Neural crest cell (in vitro differentiated cells): Measurements from ENCODE around the gene ALDH9A1. TPM values are rescaled to one million over a fixed set of nuclear protein-coding genes. Genes with fewer than 3 reads are reported as not detected.
"Not testable (repeated sequence)": the region's sequence is repeated elsewhere in the genome, so short reads cannot be mapped to it uniquely, and the experiment has no call there.

Source experiments
- DNase-seq: peaks from one replicate; pipeline ENCODE4 v3.0.0; 2021; ENCODE audit warnings: low read depth, mixed read lengths, low spot score
- H3K27ac Mint-ChIP-seq: one replicate; pipeline ENCODE4 v1.8.0; 2021; ENCODE audit warnings: mild to moderate bottlenecking, mixed read lengths; ENCODE audit not compliant: unreplicated experiment
- H3K27me3 Mint-ChIP-seq: 2 replicates; pipeline ENCODE4 v1.8.0; 2021; ENCODE audit warnings: low read depth, mild to moderate bottlenecking, mixed read lengths
- H3K36me3 Mint-ChIP-seq: 2 replicates; pipeline ENCODE4 v1.8.0; 2021; ENCODE audit warnings: low read depth, mild to moderate bottlenecking, mixed read lengths
- H3K4me1 Mint-ChIP-seq: 2 replicates; pipeline ENCODE4 v1.8.0; 2021; ENCODE audit warnings: mixed read lengths
- H3K4me3 Mint-ChIP-seq: one replicate; pipeline ENCODE4 v1.8.0; 2021; ENCODE audit warnings: mild to moderate bottlenecking, mixed read lengths
- H3K9me3 Mint-ChIP-seq: 2 replicates; pipeline ENCODE4 v1.8.0; 2021; ENCODE audit warnings: mixed read lengths
- CTCF ChIP-seq: fragments of 200-600 bp; sonication (generic); conservative IDR thresholded peaks from 2 replicates; pipeline ENCODE4 v1.5.0; 2021; ENCODE audit warnings: antibody characterized with exemption, mild to moderate bottlenecking
- total RNA-seq: library from RNA; stranded (reverse); gene quantifications from 2 replicates; pipeline ENCODE4 v1.2.1, GENCODE V29; 2021

ALDH9A1 gene
- total RNA-seq, 1 donor from 2014 or later: 43.3 TPM

DNA sequence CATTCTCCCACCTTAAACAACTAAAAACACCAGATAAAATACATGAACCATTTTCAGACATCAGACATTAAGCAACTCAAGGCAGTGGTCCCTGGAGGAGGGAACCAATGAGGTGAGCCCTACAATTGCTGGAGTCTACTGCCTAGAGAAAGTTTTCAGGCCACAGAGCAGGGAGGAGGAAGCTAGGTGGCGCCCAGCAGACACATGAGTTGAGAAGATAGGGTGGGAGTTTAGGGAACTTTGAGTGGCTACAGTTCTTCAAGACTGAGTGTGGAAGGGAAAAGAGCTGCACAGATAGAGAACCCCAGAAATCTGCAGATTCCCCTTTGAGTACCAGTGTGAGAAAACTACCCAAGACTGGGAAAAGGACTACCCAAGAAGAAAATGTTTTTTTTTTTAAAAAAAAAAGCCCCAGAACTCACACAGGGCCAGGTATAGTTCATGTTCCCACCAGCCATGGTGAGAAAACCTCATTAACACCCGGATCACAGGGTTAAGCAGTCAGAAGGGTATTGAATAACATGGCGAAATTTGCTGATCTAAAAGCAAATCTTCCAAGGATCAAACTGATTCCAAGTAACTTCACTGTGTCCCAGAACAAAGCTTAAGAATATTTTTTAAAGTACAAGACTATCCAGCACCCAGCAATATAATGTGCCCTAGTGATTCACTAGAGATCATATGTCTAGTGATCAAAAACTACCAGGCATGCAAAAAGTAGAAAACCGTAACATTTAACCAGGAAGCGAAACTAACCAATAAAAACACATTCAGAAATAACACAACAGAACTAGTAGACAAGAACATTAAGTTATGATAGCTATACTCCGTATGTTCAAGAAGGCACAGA, 12.0 kb downstream of the ALDH9A1 start:
- DNase-seq: no peak
- Mint-ChIP-seq H3K27ac (no peak overlapping the region), H3K36me3 (peaks cover 49% of the 10 kb centered on the region), H3K9me3 (peaks cover 3% of the 10 kb centered on the region), H3K27me3 (no peaks in the 10 kb centered on the region), H3K4me3 (no peak overlapping the region), H3K4me1 (no peaks in the 10 kb centered on the region)
- no peak for TF ChIP-seq CTCF

DNA sequence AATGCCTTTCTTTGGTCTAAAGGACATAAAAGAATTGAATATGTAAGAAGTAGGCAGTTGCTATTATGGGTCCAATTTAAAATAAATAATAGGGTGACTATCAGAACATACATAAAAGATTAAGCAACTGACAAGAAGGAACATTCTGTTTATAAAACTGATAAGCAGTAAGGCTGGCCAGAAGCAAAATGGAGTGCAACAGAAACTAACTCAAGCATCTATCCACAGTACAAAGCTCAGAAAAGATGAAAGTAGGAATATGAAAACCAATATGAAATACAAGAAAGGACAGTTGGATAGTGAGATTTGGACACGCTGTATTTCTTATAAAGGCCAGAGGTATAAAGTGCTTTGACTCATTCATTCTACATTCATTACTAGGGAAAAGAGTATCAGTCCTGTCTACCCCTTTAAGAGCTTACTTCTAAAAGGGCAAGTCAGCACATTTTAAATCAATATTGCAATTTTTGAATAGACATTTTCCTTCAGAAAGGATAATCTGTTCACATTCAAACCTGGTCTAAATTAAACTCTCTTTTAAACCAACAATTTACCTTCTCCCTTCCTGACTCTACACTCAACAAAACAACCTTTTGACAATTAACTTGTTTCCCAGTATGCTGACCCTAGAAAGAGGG, 14.4 kb downstream of the ALDH9A1 start:
- H3K36me3 Mint-ChIP-seq: peaks cover 47% of the 10 kb centered on the region
- no peaks in the 10 kb centered on the region for H3K27me3 Mint-ChIP-seq
- no peak overlapping the region for H3K4me3 Mint-ChIP-seq
- H3K9me3 Mint-ChIP-seq: no peaks in the 10 kb centered on the region
- no peak for TF ChIP-seq CTCF
- DNase-seq: no peak
- H3K27ac Mint-ChIP-seq: no peak overlapping the region
- no peaks in the 10 kb centered on the region for H3K4me1 Mint-ChIP-seq

- H3K4me3 Mint-ChIP-seq, H3K4me1 Mint-ChIP-seq, H3K27ac Mint-ChIP-seq, H3K27me3 Mint-ChIP-seq, H3K9me3 Mint-ChIP-seq, DNase-seq: not testable (repeated sequence)
- H3K36me3 Mint-ChIP-seq: peaks cover 43% of the 10 kb centered on the region
These were observed 17.6 kb downstream of the ALDH9A1 start for GRCh38 chr1:165680773-165681172.

DNA sequence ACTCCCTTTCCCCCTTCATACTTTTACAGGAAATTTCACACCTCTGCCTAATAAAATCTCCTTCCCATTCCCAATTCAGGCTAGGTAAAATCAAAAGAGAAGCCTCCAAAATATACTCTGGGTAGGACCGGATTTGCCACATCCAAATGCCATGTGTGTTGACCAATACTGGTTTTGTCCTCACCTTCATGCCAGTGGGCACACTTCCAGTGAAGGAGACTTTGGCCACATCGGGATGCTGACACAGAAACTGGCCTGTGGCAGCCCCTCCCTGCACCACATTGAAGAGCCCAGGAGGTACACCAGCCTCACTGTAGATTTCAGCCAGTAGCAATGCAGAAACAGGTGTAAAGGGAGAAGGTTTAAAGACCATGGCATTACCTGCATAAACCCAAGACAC, 18.1 kb downstream of the ALDH9A1 start:
- Mint-ChIP-seq H3K9me3 (no peaks in the 10 kb centered on the region), H3K4me3 (no peak overlapping the region), H3K27me3 (no peaks in the 10 kb centered on the region), H3K4me1 (no peaks in the 10 kb centered on the region), H3K27ac (no peak overlapping the region), H3K36me3 (peaks cover 44% of the 10 kb centered on the region)
- no peak for TF ChIP-seq CTCF
- no peak for DNase-seq

DNA sequence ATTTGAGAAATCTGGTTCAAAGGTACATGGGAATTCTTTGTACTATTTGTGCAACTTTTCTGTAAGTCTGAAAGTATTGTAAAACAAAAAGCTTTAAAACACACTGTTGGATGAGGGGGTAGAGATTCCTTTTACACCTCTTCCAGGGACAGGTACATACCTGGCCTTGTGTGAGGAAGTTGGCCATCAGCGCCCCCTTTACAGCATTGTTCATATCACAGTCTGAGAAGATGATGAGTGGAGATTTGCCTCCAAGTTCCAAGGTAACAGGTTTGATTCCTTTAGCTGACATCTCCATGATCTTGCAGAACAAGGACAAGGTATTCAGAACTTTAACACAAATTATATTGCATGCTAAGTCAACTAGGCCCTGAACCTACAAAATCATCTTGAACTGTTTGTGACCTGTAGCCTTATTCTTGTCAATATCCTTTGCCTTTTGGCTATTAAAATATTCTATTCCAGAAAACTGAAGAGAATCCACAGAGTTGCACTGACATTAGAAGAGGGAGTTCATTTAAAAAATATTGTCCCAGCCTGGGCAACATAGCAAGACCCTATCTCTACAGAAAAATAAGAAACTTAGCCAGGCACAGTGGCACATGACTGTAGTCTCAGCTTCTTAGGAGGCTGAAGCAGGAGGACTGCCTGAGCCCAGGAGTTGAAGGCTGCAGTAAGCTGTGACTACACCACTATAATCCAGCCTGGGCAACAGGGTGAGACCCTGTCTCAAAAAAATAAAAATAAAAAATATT, 18.9 kb downstream of the ALDH9A1 start:
- H3K27ac Mint-ChIP-seq: no peak overlapping the region
- H3K4me3 Mint-ChIP-seq: no peak overlapping the region
- H3K36me3 Mint-ChIP-seq: peaks cover 45% of the 10 kb centered on the region
- H3K27me3 Mint-ChIP-seq: no peaks in the 10 kb centered on the region
- no peaks in the 10 kb centered on the region for H3K4me1 Mint-ChIP-seq
- DNase-seq: no peak
- no peaks in the 10 kb centered on the region for H3K9me3 Mint-ChIP-seq
- TF ChIP-seq CTCF: no peak
